GM18951 (cell line): ENCODE measurements around the gene ZNG1A.
"Not testable (repeated sequence)": the region's sequence is repeated elsewhere in the genome, so short reads cannot be mapped to it uniquely, and the experiment has no call there.

Experiments
- in situ Hi-C: fragments of 300-500 bp; cut with MboI; formaldehyde crosslinking; loops from one replicate; pipeline ENCODE4 v1.12.0; 2022; ENCODE audit warnings: low sequenced_read_pairs, mixed read lengths, inconsistent platforms; ENCODE audit not compliant: unreplicated experiment

Gene ZNG1A

GRCh38 chr9:113468-114266 is 65.2 kb downstream of the ZNG1A start:
- in situ Hi-C loops, result not testable (repeated sequence)

DNA sequence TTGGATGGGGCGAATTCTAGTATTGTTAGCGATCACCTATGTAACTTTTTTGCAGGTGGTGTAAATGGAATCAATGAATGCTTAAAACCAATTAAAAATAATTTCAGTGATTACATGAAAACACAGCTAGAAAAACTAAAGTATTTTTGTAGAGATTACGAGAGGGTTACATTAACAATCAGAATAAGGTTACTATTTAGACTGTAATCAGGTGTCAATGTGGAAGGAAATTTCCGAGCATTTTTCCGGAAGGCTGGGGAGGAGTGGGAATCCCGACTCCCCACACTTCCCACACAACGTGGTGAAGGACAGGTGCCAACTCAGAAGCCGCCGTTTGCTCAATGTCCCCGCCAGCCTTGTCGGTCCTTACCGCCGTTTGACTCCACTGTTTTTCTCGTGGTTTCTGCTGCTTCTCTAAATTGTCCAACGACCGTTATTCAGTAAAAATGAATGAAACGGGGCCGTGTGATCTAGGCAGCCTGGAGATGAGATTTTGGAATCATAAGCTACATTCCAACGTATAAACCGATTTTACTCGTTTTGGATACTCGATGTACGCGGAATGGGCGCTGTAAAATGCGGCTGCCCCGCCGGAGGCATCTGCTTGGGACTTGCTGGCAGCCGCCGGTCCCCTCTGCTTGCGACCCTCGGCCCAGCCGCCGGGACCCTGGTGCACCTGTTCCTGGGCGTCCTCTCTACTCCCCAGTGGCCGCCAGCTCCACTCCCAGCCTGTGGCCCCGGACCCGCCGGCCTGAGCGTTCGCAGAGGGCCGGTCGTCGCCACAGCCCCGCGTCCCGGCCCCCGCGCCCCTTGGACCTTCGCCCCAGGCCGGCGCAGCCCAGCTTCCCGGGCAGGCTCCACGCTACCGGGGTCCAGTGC is 66.0 kb downstream of the ZNG1A start:
- in situ Hi-C loops, result not testable (repeated sequence)

DNA sequence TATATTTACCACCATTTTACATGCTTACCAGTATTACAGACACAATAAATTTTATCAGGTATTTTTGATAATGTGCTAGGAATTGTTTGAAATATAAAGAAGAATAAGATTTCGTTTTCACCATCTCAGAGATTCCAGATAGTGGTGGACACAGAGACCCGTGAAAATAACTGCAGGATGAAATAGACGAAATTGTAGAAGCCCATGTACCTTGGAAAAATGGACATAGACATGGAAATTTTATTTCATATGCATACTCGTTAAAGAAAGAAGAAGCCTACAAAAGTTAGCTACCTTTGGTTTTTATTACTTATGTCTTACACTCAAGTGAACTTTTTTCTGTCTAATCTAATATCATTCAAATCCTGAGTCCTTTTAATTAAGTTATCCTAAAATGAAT is 68.2 kb downstream of the ZNG1A start:
- in situ Hi-C loops, result not testable (repeated sequence)

- in situ Hi-C loops, result not testable (repeated sequence)
These were observed 69.3 kb downstream of the ZNG1A start for GRCh38 chr9:109540-109939.

DNA sequence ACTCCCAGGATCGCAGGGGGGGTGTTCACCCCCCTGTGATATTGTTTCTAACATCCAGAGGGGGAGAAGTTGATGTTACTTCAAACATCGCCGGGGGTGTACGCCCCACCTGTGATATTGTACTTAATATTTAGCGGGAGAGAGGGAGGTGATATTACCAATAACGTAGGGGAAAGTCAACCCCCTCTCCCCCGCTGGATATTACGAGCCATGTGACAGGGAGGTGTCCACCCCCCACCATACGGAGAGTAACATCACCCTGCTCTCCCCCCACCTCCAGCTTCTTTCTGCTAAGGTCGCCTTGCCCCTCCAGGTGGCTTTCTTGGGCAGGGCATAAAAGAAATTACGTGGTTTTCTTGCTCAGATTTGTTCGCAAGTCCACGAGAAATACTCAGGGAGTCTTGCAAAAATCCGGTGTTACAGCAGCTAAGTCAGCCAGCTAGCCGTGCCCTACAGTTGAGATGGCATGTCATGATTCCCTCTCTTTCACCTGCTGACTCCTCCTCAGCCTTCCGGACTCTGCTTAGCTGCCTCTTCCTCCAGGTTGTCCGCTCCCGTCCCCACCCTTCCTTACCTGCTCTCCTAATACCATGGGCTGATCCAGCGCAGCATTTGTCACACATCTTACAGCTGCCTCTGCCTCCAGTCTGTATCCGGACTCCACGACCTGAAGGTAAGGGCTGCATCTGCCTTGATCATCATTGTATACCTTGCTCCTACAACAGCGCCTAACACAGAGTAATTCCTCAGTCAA is 69.9 kb downstream of the ZNG1A start:
- in situ Hi-C loops, result not testable (repeated sequence)

GRCh38 chr9:105991-106390 is 72.9 kb downstream of the ZNG1A start:
- in situ Hi-C loops, result not testable (repeated sequence)

GRCh38 chr9:100430-100829 is 78.4 kb downstream of the ZNG1A start:
- in situ Hi-C loops, result not testable (repeated sequence)

GRCh38 chr9:99867-100266 is 79.0 kb downstream of the ZNG1A start:
- in situ Hi-C loops, result not testable (repeated sequence)

GRCh38 chr9:98775-99174 is 80.1 kb downstream of the ZNG1A start:
- in situ Hi-C loops, result not testable (repeated sequence)

- in situ Hi-C loops, result not testable (repeated sequence)
These were observed 83.9 kb downstream of the ZNG1A start for GRCh38 chr9:94992-95391.

GRCh38 chr9:94323-94722 is 84.5 kb downstream of the ZNG1A start:
- in situ Hi-C loops, result not testable (repeated sequence)

GRCh38 chr9:93909-94308 is 84.9 kb downstream of the ZNG1A start:
- in situ Hi-C loops, result not testable (repeated sequence)

GRCh38 chr9:90851-91250 is 88.0 kb downstream of the ZNG1A start:
- in situ Hi-C loops, result not testable (repeated sequence)

DNA sequence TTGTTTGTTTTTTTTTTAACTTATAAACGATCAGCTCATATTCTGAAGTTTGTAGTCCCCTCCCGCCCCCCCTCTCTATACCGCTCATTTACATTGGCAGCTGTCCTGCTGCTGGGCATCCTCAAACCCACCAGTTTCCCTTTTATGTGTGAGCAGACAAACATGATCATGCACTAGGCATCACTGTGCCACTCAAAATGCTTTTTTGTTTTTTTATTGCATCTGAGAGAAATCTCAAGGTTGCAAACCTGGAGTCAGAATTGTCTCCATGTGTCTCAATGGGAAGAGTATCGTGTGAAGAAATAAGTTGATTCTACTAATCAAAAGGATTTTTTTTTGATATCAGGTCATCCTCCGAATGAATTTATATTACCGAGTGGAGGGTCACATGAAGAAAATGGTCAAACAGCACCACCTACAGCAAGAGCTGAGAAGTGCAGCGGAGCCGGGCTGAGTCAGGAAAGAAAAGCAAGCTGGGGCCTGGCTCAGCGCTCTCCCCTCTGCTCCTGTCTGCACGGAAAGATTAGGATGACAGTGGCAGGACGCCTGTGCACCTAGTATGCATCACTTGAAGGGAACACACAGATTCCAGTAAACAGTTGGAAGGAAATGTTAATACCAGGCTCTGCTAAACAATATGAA is 90.3 kb downstream of the ZNG1A start:
- in situ Hi-C loops, result not testable (repeated sequence)

GRCh38 chr9:87860-88259 is 91.0 kb downstream of the ZNG1A start:
- in situ Hi-C loops, result not testable (repeated sequence)

- in situ Hi-C loops, result not testable (repeated sequence)
These were observed 91.8 kb downstream of the ZNG1A start for GRCh38 chr9:87105-87504.

DNA sequence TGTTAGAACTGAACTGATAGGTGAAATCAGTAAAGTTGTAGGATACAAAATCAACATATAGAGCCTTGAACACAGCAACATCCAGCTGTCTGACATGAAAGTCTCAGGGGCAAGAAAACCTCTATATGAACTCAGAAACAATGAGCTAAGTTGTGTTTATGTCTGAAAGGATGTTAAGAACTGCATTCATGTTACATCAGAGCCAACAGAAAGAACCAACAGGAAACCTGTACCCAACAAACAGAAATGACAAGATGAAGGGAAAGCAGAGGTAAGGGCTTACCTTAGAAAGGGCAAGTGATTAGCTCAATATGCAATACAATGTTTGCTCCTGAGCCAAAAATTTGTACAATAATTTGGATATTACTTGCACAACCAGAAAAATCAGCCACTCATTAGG is 92.2 kb downstream of the ZNG1A start:
- in situ Hi-C loops, result not testable (repeated sequence)

DNA sequence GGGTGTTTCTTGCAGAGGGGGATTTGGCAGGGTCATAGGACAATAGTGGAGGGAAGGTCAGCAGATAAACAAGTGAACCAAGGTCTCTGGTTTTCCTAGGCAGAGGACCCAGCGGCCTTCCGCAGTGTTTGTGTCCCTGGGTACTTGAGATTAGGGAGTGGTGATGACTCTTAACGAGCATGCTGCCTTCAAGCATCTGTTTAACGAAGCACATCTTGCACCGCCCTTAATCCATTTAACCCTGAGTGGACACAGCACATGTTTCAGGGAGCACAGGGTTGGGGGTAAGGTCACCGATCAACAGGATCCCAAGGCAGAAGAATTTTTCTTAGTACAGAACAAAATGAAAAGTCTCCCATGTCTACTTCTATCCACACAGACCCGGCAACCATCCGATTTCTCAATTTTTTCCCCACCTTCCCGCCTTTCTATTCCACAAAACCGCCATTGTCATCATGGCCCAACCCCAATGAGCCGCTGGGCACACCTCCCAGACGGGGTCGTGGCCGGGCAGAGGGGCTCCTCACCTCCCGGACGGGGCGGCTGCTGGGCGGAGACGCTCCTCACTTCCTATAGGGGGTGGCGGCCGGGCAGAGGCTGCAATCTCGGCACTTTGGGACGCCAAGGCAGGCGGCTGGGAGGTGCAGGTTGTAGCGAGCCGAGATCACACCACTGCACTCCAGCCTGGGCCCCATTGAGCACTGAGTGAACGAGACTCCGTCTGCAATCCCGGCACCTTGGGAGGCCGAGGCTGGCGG is 95.7 kb downstream of the ZNG1A start:
- in situ Hi-C loops, result not testable (repeated sequence)

DNA sequence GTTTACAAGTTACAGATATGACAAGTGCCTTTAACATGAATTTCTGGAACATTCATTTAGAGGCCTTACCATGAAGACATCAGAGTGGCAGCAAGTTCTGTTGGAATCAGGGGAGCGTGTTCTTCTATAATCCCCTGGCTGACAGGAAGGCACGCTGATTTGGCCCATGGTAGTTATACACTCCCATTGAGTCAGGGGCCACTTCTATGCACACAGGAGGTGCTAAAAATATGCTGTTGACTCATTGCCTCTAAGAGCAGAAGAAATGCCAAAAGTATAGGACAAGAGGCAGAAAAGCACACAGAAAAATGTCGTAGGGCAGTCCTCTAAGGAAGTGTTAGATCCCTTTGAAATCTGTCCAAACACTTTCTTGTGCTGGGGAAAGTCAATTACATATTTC is 100.5 kb downstream of the ZNG1A start:
- in situ Hi-C loops, result not testable (repeated sequence)
